ENCODE results near the gene FAF1.

GRCh38 chr1:50523548-50523947 lies 436.5 kb downstream of the FAF1 start:
- no peak for TF ChIP-seq CTCF (IDR thresholded peaks at IDR 0.05)
- no peak for TF ChIP-seq POLR2A (IDR thresholded peaks at IDR 0.05)

All from right lobe of liver (tissue), 4 donors.